SK-N-SH treated with all-trans-retinoic acid at 6 μM for 48 hours (cell line): Measurements from ENCODE around the gene ARL5A.

Experiments
- ATAC-seq: fragments of 200-7000 bp; cut with Tn5 transposase; 3 replicates; pipeline ENCODE4 v1.9.1; 2020; ENCODE audit warnings: mild to moderate bottlenecking, moderate library complexity
- CREB5 ChIP-seq: fragments of 250-450 bp; sonication (Bioruptor Pico); IDR thresholded peaks from 2 replicates; pipeline ENCODE4 v1.5.1; 2020; ENCODE audit warnings: low read depth, mild to moderate bottlenecking, moderate library complexity
- CSRNP3 ChIP-seq: fragments of 250-450 bp; sonication (Bioruptor Pico); IDR thresholded peaks from 2 replicates; pipeline ENCODE4 v1.5.1; 2021; ENCODE audit warnings: mild to moderate bottlenecking, moderate library complexity
- ESRRG ChIP-seq: fragments of 250-450 bp; sonication (Bioruptor Pico); IDR thresholded peaks from 2 replicates; pipeline ENCODE4 v1.6.1; 2021; ENCODE audit warnings: mild to moderate bottlenecking
- ISL1 ChIP-seq: fragments of 250-450 bp; sonication (Bioruptor Pico); IDR thresholded peaks from 2 replicates; pipeline ENCODE4 v2.1.2; 2022; ENCODE audit warnings: mild to moderate bottlenecking, moderate library complexity
- OSR1 ChIP-seq: fragments of 250-450 bp; sonication (Bioruptor Pico); IDR thresholded peaks from 2 replicates; pipeline ENCODE4 v1.8.0; 2022; ENCODE audit warnings: moderate library complexity, mild to moderate bottlenecking, inconsistent platforms
- POU6F1 ChIP-seq: fragments of 250-450 bp; sonication (Bioruptor Pico); IDR thresholded peaks from 2 replicates; pipeline ENCODE4 v1.8.0; 2021; ENCODE audit warnings: low read depth, mild to moderate bottlenecking, moderate library complexity, borderline replicate concordance
- RARB ChIP-seq: fragments of 250-450 bp; sonication (Bioruptor Pico); IDR thresholded peaks from 2 replicates; pipeline ENCODE4 v1.8.0; 2021; ENCODE audit warnings: mild to moderate bottlenecking, moderate library complexity
- TOX ChIP-seq: fragments of 250-450 bp; sonication (Bioruptor Pico); IDR thresholded peaks from 2 replicates; pipeline ENCODE4 v1.8.0; 2021; ENCODE audit warnings: mild to moderate bottlenecking, moderate library complexity, borderline replicate concordance
- ZC3H10 ChIP-seq: fragments of 250-450 bp; sonication (Bioruptor Pico); IDR thresholded peaks from 2 replicates; pipeline ENCODE4 v1.5.1; 2021; ENCODE audit warnings: mild to moderate bottlenecking, moderate library complexity
- ZFP3 ChIP-seq: fragments of 250-450 bp; sonication (Bioruptor Pico); IDR thresholded peaks from 2 replicates; pipeline ENCODE4 v1.5.0; 2020; ENCODE audit warnings: mild to moderate bottlenecking, moderate library complexity
- ZFP30 ChIP-seq: fragments of 450-650 bp; formaldehyde crosslinking; IDR thresholded peaks from 2 replicates; pipeline ENCODE4 v1.5.0; 2022; ENCODE audit warnings: mild to moderate bottlenecking, moderate library complexity
- ZNF565 ChIP-seq: fragments of 450-650 bp; formaldehyde crosslinking; conservative IDR thresholded peaks from 2 replicates; pipeline ENCODE4 v1.5.0; 2020; ENCODE audit warnings: low read depth, mild to moderate bottlenecking, moderate library complexity
- ZNF70 ChIP-seq: fragments of 450-650 bp; formaldehyde crosslinking; IDR thresholded peaks from 2 replicates; pipeline ENCODE4 v1.5.0; 2020; ENCODE audit warnings: mild to moderate bottlenecking, moderate library complexity
- ZNF8 ChIP-seq: fragments of 450-650 bp; formaldehyde crosslinking; IDR thresholded peaks from 2 replicates; pipeline ENCODE4 v1.5.0; 2020; ENCODE audit warnings: mild to moderate bottlenecking, moderate library complexity

ARL5A gene

GRCh38 chr2:151754253-151754897, 73.8 kb downstream of the ARL5A start:
- no peak for TF ChIP-seq RARB (CRISPR knock-in tag)
- TF ChIP-seq ZC3H10 (CRISPR knock-in tag) = no peak
- TF ChIP-seq, all 23 proteins: peak for 0
- no peak for ATAC-seq

GRCh38 chr2:151753540-151753939, 74.7 kb downstream of the ARL5A start:
- no peak for ATAC-seq
- TF ChIP-seq ZNF8 (no peak), ESRRG (CRISPR knock-in tag) (no peak), ZFP30 (CRISPR knock-in tag) (no peak), ISL1 (CRISPR knock-in tag) (no peak), CSRNP3 (CRISPR knock-in tag) (no peak), ZNF70 (CRISPR knock-in tag) (no peak), ZFP3 (CRISPR knock-in tag) (no peak), ZNF565 (CRISPR knock-in tag) (no peak), CREB5 (CRISPR knock-in tag) (no peak), POU6F1 (CRISPR knock-in tag) (no peak), TOX (CRISPR knock-in tag) (no peak), OSR1 (CRISPR knock-in tag) (no peak)
